Astrocyte (in vitro differentiated cells and primary cell): ENCODE measurements around the gene TH.

Source experiments
- CTCF ChIP-seq: IDR thresholded peaks from 2 replicates; pipeline ENCODE4 v1.5.1; 2011; ENCODE audit warnings: low read depth, mild to moderate bottlenecking, inconsistent platforms, low read length, moderate library complexity; ENCODE audit not compliant: insufficient read depth
- EZH2 ChIP-seq: IDR thresholded peaks from 2 replicates; pipeline ENCODE4 v1.6.1; 2012; ENCODE audit warnings: mild to moderate bottlenecking, low read length, inconsistent platforms; ENCODE audit not compliant: insufficient read depth

GRCh38 chr11:2175659-2176058 lies 4.0 kb upstream of the TH start:
- TF ChIP-seq CTCF (no peak), EZH2 (no peak)
